NCI-H146 treated with DMSO at 0.1 percent for 48 hours (cell line): ENCODE data around the gene PDE4B.
"Not testable (repeated sequence)": the region's sequence is repeated elsewhere in the genome, so short reads cannot be mapped to it uniquely, and the experiment has no call there.

Experiments
- DNase-seq: peaks from one replicate; lab custom pipeline; 2025; ENCODE audit not compliant: unreplicated experiment; lab: John Stamatoyannopoulos, UW

The PDE4B gene

DNA sequence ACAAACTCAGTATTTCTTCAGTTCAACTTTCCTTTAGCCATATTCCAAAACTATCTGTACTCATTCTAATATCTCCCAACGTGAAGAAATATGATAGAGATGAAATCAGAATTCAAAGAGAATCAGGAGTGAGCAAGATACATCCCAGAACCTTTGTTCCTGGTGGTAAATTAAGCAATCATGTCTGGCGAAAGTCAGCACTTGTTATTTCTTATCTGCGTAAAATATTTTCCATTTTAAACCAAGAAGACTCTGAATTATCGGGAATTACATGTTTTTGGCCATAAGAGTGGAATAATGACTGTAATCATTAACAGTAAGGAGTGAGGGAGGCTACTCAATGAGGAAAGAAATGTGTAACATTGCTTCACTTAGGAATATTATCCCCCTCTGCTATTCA lies 253.7 kb downstream of the PDE4B start:
- no peak for DNase-seq

DNA sequence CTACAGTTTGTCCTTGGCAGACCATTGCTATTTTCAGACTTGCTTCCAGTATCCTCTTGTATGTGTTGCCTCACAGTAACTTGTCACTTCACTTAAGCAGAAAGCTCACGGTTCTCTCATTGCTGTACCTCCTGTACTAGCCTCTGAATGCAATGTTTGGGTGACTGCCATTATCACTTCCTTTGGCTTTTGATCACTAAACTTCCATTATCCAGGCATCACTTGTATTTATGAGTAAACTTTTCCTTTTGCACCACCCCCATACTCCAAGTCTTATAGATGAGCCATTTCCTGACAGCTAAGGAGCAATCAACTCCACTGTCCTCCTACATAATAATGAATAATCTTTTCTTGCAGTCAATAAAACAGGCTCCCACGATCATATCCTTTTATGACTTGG lies 255.3 kb downstream of the PDE4B start:
- DNase-seq, result no peak

- no peak for DNase-seq
Measured at GRCh38 chr1:66050123-66050522, 257.4 kb downstream of the PDE4B start.

GRCh38 chr1:66050633-66051032 lies 257.9 kb downstream of the PDE4B start:
- no peak for DNase-seq

GRCh38 chr1:66055092-66055491 lies 262.4 kb downstream of the PDE4B start:
- no peak for DNase-seq

DNA sequence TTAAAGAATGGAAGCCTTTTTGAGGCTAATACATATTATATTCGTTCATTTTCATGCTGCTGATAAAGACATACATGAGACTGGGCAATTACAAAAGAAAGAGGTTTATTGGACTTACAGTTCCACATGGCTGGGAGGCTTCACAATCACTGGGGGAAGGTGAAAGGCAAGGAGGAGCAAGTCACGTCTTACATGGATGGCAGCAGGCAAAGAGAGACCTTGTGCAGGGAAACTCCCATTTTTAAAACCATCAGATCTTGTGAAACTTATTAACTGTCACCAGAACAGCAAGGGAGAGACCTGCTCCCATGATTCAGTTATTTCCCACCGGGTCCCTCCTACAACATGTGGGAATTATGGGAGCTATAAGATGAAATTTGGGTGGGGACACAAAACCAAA lies 264.8 kb downstream of the PDE4B start:
- DNase-seq, result not testable (repeated sequence)

DNA sequence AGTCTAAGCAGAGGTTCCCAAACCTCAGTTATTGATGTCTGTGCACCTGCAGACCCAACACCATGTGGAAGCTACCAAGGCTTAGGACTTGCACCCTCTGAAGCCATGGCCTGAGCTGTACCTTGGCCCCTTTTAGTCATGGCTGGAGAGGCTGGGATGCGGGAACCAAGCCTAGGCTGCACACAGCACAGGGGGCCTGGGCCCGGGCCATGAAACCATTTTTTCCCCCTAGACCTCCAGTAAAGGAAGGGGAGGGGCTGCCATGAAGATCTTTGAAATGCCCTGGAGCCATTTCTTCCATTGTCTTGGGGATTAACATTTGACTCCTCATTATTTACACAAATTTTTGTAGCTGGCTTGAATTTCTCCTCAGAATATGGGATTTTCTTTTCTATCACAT lies 265.9 kb downstream of the PDE4B start:
- DNase-seq, result no peak

GRCh38 chr1:66067219-66067618 lies 274.5 kb downstream of the PDE4B start:
- not testable (repeated sequence) for DNase-seq

DNA sequence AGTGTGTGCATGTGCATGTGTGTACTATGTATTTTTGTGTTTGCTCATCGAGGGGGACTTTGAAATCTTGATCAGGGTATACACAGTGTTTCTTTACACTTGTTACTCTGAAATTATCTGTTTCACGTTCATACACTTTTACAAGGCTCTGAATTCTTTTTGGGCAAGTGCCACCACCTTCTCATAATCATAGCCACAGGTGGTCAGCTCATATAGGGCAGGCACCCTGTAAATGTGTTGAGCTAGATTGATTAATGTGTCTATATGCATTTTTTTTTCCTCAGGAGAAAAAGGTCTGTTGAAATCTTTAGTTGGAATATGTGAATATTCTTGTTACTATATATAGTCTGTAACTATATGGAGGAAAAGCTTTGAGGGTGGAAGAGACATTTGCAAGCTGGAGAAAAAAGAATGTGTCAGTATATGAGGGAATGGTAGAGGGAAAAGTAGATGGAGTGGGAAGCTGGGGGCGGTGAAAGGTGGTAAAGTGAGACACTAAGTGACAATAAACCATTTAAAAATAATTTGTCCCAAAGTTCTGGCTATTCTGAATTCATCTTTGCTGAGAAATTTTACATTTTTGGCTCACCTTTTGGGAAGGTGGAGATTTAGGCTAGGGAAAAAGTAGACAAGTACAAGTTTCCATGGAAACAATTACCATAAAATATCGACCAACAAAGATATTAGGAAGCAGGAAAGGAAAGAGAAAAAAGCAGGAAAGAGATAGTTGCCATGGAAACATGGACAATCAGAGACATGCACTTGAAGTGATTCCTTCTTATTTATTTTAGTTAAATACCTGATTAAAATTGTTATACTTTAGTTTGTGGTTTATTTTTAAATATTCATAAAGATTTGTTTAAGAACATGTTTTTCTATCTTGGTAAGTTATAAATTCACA lies 277.5 kb downstream of the PDE4B start:
- DNase-seq, result no peak

GRCh38 chr1:66073388-66073787 lies 280.7 kb downstream of the PDE4B start:
- DNase-seq, result no peak

- DNase-seq, result no peak
Measured at GRCh38 chr1:66074147-66074546, 281.5 kb downstream of the PDE4B start.

- no peak for DNase-seq
Measured at GRCh38 chr1:66078412-66078811, 285.7 kb downstream of the PDE4B start.

- DNase-seq, result no peak
Measured at GRCh38 chr1:66083003-66083402, 290.3 kb downstream of the PDE4B start.

DNA sequence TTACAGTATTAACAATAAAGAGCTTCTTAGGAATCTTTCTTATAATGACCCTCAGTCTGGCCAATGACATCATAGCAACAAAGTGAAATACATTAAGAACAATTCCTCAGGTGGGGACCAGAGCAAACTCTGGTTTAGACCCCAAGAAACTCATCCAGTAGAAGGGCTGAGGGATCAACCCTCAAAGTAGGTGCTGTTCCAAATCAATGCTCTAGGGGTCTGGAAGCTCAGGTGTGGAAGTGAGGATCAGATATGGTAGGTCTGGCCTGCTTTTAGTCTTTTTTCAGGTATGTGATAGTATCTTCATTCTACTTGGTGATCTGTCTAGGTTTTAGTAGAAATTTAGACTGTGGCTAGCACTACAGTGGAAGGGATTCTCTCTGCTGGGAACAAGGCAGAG lies 291.7 kb downstream of the PDE4B start:
- DNase-seq, result no peak

DNA sequence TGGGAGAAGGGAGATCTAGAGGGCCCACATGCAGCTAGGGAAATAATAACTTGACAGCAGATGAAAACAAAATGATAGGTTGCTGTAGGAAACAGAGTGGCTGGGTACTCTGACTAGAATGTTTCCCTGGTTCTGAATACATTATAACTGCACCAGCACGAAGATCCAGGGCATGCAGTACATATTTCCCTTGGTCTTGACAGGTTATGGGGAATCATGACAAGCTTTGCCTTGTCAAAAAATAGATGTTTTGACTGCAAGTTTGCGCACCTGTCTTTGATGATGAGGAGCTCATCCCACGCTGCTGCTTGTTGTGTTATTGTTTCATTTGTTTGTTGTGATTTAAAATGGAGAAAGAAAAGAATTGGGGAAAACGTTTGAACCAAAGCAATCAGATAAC lies 292.9 kb downstream of the PDE4B start:
- no peak for DNase-seq

GRCh38 chr1:66088787-66089186 lies 296.1 kb downstream of the PDE4B start:
- DNase-seq, result no peak

- DNase-seq, result no peak
Measured at GRCh38 chr1:66090859-66091457, 298.3 kb downstream of the PDE4B start.

DNA sequence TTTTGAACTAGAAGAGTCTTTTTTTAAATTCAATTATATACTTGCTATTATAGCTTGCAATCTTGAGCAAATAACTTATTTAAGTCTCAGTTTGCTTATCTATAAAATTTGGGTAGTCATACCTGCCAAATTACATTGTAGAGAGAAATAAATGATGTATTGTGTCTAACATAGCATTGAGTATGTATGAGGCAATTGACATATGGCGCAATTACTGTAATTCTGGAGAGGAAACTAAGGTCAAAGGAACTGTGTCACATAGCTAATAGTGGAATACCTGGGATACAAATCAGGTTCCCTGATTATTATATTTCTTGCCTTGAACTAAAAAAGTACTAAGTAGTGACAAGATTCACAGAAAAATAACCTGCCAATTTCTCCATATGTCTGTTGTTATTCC lies 302.5 kb downstream of the PDE4B start:
- no peak for DNase-seq

- not testable (repeated sequence) for DNase-seq
Measured at GRCh38 chr1:66100959-66101358, 308.3 kb downstream of the PDE4B start.

GRCh38 chr1:66104076-66104475 lies 311.4 kb downstream of the PDE4B start:
- not testable (repeated sequence) for DNase-seq

GRCh38 chr1:66108624-66109023 lies 315.9 kb downstream of the PDE4B start:
- no peak for DNase-seq

- no peak for DNase-seq
Measured at GRCh38 chr1:66112744-66113400, 320.2 kb downstream of the PDE4B start.
